H1 (cell line): Measurements from ENCODE around the gene CLEC1A. TPM values are rescaled to one million over a fixed set of nuclear protein-coding genes. Genes with fewer than 3 reads are reported as not detected.

Experiments
- CTCF ChIA-PET: fragments of 300-600 bp; sonication (Branson Sonifier 250); formaldehyde crosslinking; loops from one replicate; lab custom pipeline; 2021; ENCODE audit not compliant: partially characterized antibody; lab: Charles Lee
- POLR2A ChIA-PET: fragments of 300-600 bp; sonication (Branson Sonifier 250); formaldehyde crosslinking; loops from one replicate; lab custom pipeline; 2021; ENCODE audit warnings: inconsistent platforms; ENCODE audit not compliant: partially characterized antibody; lab: Charles Lee
- DNase-seq, 2 experiments: peaks; one replicate each; pipeline versions ENCODE4 v3.0.0 to v3.0.0-alpha.2; 2010 to 2022; ENCODE audit warnings: low spot score in 2 of 2, low read depth in 1 of 2, mixed read lengths in 1 of 2
- FAIRE-seq: peaks from 2 replicates; lab custom pipeline; 2011; peaks lifted over from hg19 to GRCh38; lab: Jason Lieb, UNC
- H2AFZ ChIP-seq: 2 replicates; pipeline ENCODE4 v1.8.1; 2012; ENCODE audit warnings: low read length, inconsistent platforms
- H2AK5ac ChIP-seq: 2 replicates; pipeline ENCODE4 v1.6.1; 2013; ENCODE audit warnings: low read depth, low read length
- H2BK120ac ChIP-seq: replicated peaks from 2 replicates; pipeline ENCODE3; 2013; ENCODE audit warnings: low read depth, low read length, inconsistent platforms
- H2BK12ac ChIP-seq: 2 replicates; pipeline ENCODE4 v1.6.1; 2013; ENCODE audit warnings: low read depth, low read length
- H2BK15ac ChIP-seq: 2 replicates; pipeline ENCODE4 v1.6.1; 2013; ENCODE audit warnings: low read length
- H2BK20ac ChIP-seq: 2 replicates; pipeline ENCODE4 v1.6.1; 2013; ENCODE audit warnings: low read length
- H2BK5ac ChIP-seq: 2 replicates; pipeline ENCODE4 v1.6.1; 2013; ENCODE audit warnings: low read depth, low read length
- H3K14ac ChIP-seq: 2 replicates; pipeline ENCODE4 v1.6.1; 2013; ENCODE audit warnings: inconsistent platforms; ENCODE audit not compliant: insufficient read length
- H3K18ac ChIP-seq: 2 replicates; pipeline ENCODE4 v1.6.1; 2013; ENCODE audit warnings: low read length; ENCODE audit errors: extremely low read depth
- H3K23ac ChIP-seq: 2 replicates; pipeline ENCODE4 v1.6.1; 2013; ENCODE audit warnings: inconsistent platforms; ENCODE audit not compliant: insufficient read length
- H3K23me2 ChIP-seq: 2 replicates; pipeline ENCODE4 v1.6.1; 2013; ENCODE audit warnings: low read depth, low read length
- H3K27ac ChIP-seq: 2 replicates; pipeline ENCODE4 v1.6.1; 2011; ENCODE audit warnings: low read depth, low read length, inconsistent platforms
- H3K27me3 ChIP-seq, 4 experiments: replicated peaks in 1 of 4; 1 replicate in 1 of 4; 2 replicates in 3 of 4; pipeline versions ENCODE4 v1.6.1 to v1.8.1; 2011 to 2013; ENCODE audit warnings: low read length in 3 of 4, mild to moderate bottlenecking in 3 of 4, inconsistent platforms in 2 of 4, mixed read lengths in 2 of 4, moderate library complexity in 1 of 4; ENCODE audit not compliant: control insufficient read depth in 3 of 4, insufficient read depth in 3 of 4; ENCODE audit errors: extremely low read depth in 1 of 4
- H3K36me3 ChIP-seq, 4 experiments: 2 replicates each; pipeline versions ENCODE4 v1.6.1 to v1.8.1; 2011 to 2013; ENCODE audit warnings: mild to moderate bottlenecking in 4 of 4, low read length in 3 of 4, moderate library complexity in 2 of 4, control low read depth in 1 of 4, inconsistent platforms in 1 of 4; ENCODE audit not compliant: insufficient read depth in 4 of 4, control insufficient read depth in 2 of 4
- H3K4ac ChIP-seq: replicated peaks from 2 replicates; pipeline ENCODE3; 2013; ENCODE audit warnings: low read length, low read depth, mixed read lengths, inconsistent platforms; ENCODE audit not compliant: insufficient read length
- H3K4me1 ChIP-seq, 4 experiments: replicated peaks in 1 of 4; 1 replicate in 1 of 4; 2 replicates in 3 of 4; pipeline versions ENCODE4 v1.6.1 to v1.8.1; 2011 to 2013; ENCODE audit warnings: low read length in 3 of 4, inconsistent platforms in 2 of 4, mixed read lengths in 1 of 4; ENCODE audit not compliant: insufficient read depth in 4 of 4, control insufficient read depth in 3 of 4
- H3K4me2 ChIP-seq, 2 experiments: 2 replicates each; pipeline versions ENCODE4 v1.6.1 to v1.8.1; 2011 to 2013; ENCODE audit warnings: low read depth in 2 of 2, low read length in 2 of 2, control low read depth in 1 of 2, inconsistent platforms in 1 of 2, mild to moderate bottlenecking in 1 of 2; ENCODE audit not compliant: insufficient read depth in 1 of 2
- H3K4me3 ChIP-seq, 4 experiments: fragments of 200-600, 300-600 bp in 1 of 4; sonication (generic), shearing (Covaris generic), sonication (Bioruptor Twin) in 1 of 4; 2 replicates each; pipeline versions ENCODE4 v1.5.1 to v1.8.1; 2011 to 2016; ENCODE audit warnings: low read length in 4 of 4, low read depth in 3 of 4, control low read depth in 2 of 4, inconsistent platforms in 2 of 4, mild to moderate bottlenecking in 2 of 4, mixed read lengths in 1 of 4, moderate library complexity in 1 of 4; ENCODE audit not compliant: insufficient read depth in 2 of 4; ENCODE audit errors: extremely low read depth in 1 of 4
- H3K56ac ChIP-seq: replicated peaks from 2 replicates; pipeline ENCODE3; 2013; ENCODE audit warnings: low read depth, mild to moderate bottlenecking, mixed read lengths, low read length, inconsistent platforms; ENCODE audit not compliant: insufficient read length
- H3K79me1 ChIP-seq: 2 replicates; pipeline ENCODE4 v1.6.1; 2013; ENCODE audit warnings: low read depth, low read length, control low read depth
- H3K79me2 ChIP-seq, 2 experiments: 2 replicates each; pipeline versions ENCODE4 v1.6.1 to v1.8.1; 2012 to 2013; ENCODE audit warnings: low read length in 2 of 2, mild to moderate bottlenecking in 2 of 2, inconsistent platforms in 1 of 2; ENCODE audit not compliant: insufficient read depth in 2 of 2, control insufficient read depth in 1 of 2
- H3K9ac ChIP-seq, 4 experiments: replicated peaks in 1 of 4; 1 replicate in 1 of 4; 2 replicates in 3 of 4; pipeline versions ENCODE4 v1.6.1 to v1.8.1; 2011 to 2013; ENCODE audit warnings: low read depth in 3 of 4, low read length in 3 of 4, control low read depth in 2 of 4, mild to moderate bottlenecking in 2 of 4, moderate library complexity in 2 of 4, inconsistent platforms in 1 of 4; ENCODE audit errors: extremely low read depth in 1 of 4
- H3K9me3 ChIP-seq, 2 experiments: 2 replicates each; pipeline versions ENCODE4 v1.6.1 to v1.8.1; 2012 to 2013; ENCODE audit warnings: mild to moderate bottlenecking in 2 of 2, moderate library complexity in 2 of 2, control low read depth in 1 of 2, inconsistent platforms in 1 of 2, low read depth in 1 of 2, low read length in 1 of 2, mixed read lengths in 1 of 2; ENCODE audit not compliant: insufficient read depth in 2 of 2
- H4K20me1 ChIP-seq, 2 experiments: replicated peaks in 1 of 2; 2 replicates each; pipeline versions ENCODE3 to v1.8.1; 2011 to 2013; ENCODE audit warnings: inconsistent platforms in 2 of 2, low read length in 2 of 2, mild to moderate bottlenecking in 1 of 2; ENCODE audit not compliant: insufficient read depth in 2 of 2, control insufficient read depth in 1 of 2
- H4K5ac ChIP-seq: 2 replicates; pipeline ENCODE4 v1.6.1; 2013; ENCODE audit warnings: low read length, low read depth, mixed read lengths, inconsistent platforms; ENCODE audit not compliant: insufficient read length
- H4K8ac ChIP-seq: 2 replicates; pipeline ENCODE4 v1.8.0; 2013; ENCODE audit warnings: mild to moderate bottlenecking, moderate library complexity, low read length, inconsistent platforms; ENCODE audit not compliant: insufficient read depth; ENCODE audit errors: extremely low read depth
- H4K91ac ChIP-seq: replicated peaks from 2 replicates; pipeline ENCODE3; 2013; ENCODE audit warnings: low read length, mixed read lengths, inconsistent platforms; ENCODE audit not compliant: insufficient read length
- MAFK ChIP-seq: IDR thresholded peaks from 2 replicates; pipeline ENCODE4 v1.6.1; 2012; ENCODE audit warnings: low read depth, mild to moderate bottlenecking, improper control_type of control experiment, low read length
- WGBS, 2 experiments: shearing (Covaris generic) in 1 of 2; methylation state at CpG; one replicate each; pipeline versions ENCODE4 v1.1.6 to v1.1.7; 2013 to 2015; ENCODE audit warnings: low lambda C conversion rate in 2 of 2, mixed read lengths in 2 of 2, inconsistent platforms in 1 of 2, low coverage in 1 of 2, missing lambda C conversion rate in 1 of 2; ENCODE audit not compliant: insufficient replicate concordance in 2 of 2, insufficient coverage in 1 of 2, insufficient read length in 1 of 2; ENCODE audit errors: extremely low coverage in 1 of 2, missing lambda C conversion rate in 1 of 2; 5-methylcytosine and 5-hydroxymethylcytosine counted together
- polyA plus RNA-seq, 7 experiments: library from polyadenylated mRNA; depleted of rRNA in 3 of 7; stranded (reverse) in 5 of 7; unstranded in 2 of 7; fragments of >200 nt in 5 of 7; fragments of 200-250 nt in 2 of 7; gene quantifications; 1 replicate in 5 of 7; 2 replicates in 1 of 7; 4 replicates in 1 of 7; pipeline versions ENCODE4 v1.2.1 to v1.2.3, GENCODE V29; 2011 to 2013; ENCODE audit warnings: missing spikeins in 2 of 7, mixed read lengths in 2 of 7
- total RNA-seq: library from RNA; stranded (reverse); fragmentation: NEBNext Ultra II Directional; extraction: Animal tissue kit (Norgen Biotek cat#: 25700); gene quantifications from 2 replicates; pipeline ENCODE4 v1.2.1, GENCODE V29; 2021

CLEC1A gene
- total and polyA plus RNA-seq, 2 of the 8 experiments (the other 6 are each of a cell fraction or from before 2014, with no cell fraction given): 0.20 TPM; not detected in 1

- no peak overlapping the region for H3K9ac ChIP-seq
- H3K79me2 ChIP-seq: no peaks in the 10 kb centered on the region
- H4K20me1 ChIP-seq: no peaks in the 10 kb centered on the region
- no peak overlapping the region for H3K4ac ChIP-seq
- no peak overlapping the region for H2BK5ac ChIP-seq
- H3K14ac ChIP-seq: no peak overlapping the region
- H3K18ac ChIP-seq: no peak overlapping the region
- H3K27me3 ChIP-seq: no peaks in the 10 kb centered on the region
- DNase-seq (peak in 1 of 2 experiments; percentile 29), FAIRE-seq (peak; percentile 97)
- no peak overlapping the region for H3K23ac ChIP-seq
- 13% methylated on average over 2 of the region's 2 CpGs; no CpG with 5 or more reads in 1 of the 2 experiments for WGBS, 2 experiments
- H4K91ac ChIP-seq: no peak overlapping the region
- no peaks in the 10 kb centered on the region for H3K4me1 ChIP-seq
- CTCF ChIA-PET: interaction anchor here (0.6 to 4.6 kb wide), 40 partner anchors 8 to 391 kb away, joined by 3 to 74 read pairs (median 4); partner anchors contain the start of genes CLEC12B, CLEC2A, CLEC7A and CLEC9A
- H3K79me1 ChIP-seq: no peaks in the 10 kb centered on the region
- H3K9me3 ChIP-seq: no peaks in the 10 kb centered on the region
- no peaks in the 10 kb centered on the region for H3K23me2 ChIP-seq
- H2BK120ac ChIP-seq: no peak overlapping the region
- H2BK20ac ChIP-seq: no peak overlapping the region
- H3K4me3 ChIP-seq: no peak overlapping the region
- H3K36me3 ChIP-seq: no peaks in the 10 kb centered on the region
- no peak overlapping the region for H3K4me2 ChIP-seq
- POLR2A ChIA-PET: no interaction called here
- H3K56ac ChIP-seq: no peak overlapping the region
- H4K8ac ChIP-seq: no peak overlapping the region
- H2AFZ ChIP-seq: no peak overlapping the region
- no peak overlapping the region for H4K5ac ChIP-seq
- H3K27ac ChIP-seq: no peak overlapping the region
- H2AK5ac ChIP-seq: no peak overlapping the region
- no peak overlapping the region for H2BK12ac ChIP-seq
- H2BK15ac ChIP-seq: no peak overlapping the region
- peak; percentile 60; the same call in 1 of the 2 replicates for TF ChIP-seq MAFK
Measured at GRCh38 chr12:10140001-10140400, 41.2 kb upstream of the CLEC1A start.
